HL-60 (cell line): ENCODE data around the gene PHACTR3.

ENCODE experiments used
- DNase-seq, 2 experiments: peaks; one replicate each; pipeline ENCODE4 v3.0.0-alpha.2; 2010 to 2020; ENCODE audit warnings: low read depth in 1 of 2, low spot score in 1 of 2
- H3K27ac ChIP-seq: fragments of 250-450 bp; sonication (Bioruptor Pico); replicated peaks from 2 replicates; pipeline ENCODE4 v1.5.1; 2020; ENCODE audit warnings: mild to moderate bottlenecking, moderate library complexity
- H3K27me3 ChIP-seq: fragments of 250-450 bp; sonication (Bioruptor Pico); 2 replicates; pipeline ENCODE4 v1.5.1; 2021; ENCODE audit warnings: mild to moderate bottlenecking, moderate library complexity; ENCODE audit not compliant: insufficient read depth, poor library complexity, severe bottlenecking
- H3K4me3 ChIP-seq: replicated peaks from 2 replicates; pipeline ENCODE4 v1.5.1; 2011; ENCODE audit warnings: mild to moderate bottlenecking, control low read depth, low read length; ENCODE audit not compliant: insufficient read depth
- GABPA ChIP-seq: IDR thresholded peaks from 2 replicates; pipeline ENCODE4 v1.6.1; 2012; ENCODE audit warnings: low read depth
- POLR2AphosphoS5 ChIP-seq: IDR thresholded peaks from 2 replicates; pipeline ENCODE4 v1.6.1; 2012; ENCODE audit warnings: low read depth
- SPI1 ChIP-seq: IDR thresholded peaks from 2 replicates; pipeline ENCODE4 v1.6.1; 2012; ENCODE audit warnings: low read depth, mild to moderate bottlenecking, borderline replicate concordance
- TF ChIP-seq, protein P1 (sequence below): IDR thresholded peaks from 2 replicates; pipeline ENCODE4 v1.6.1; 2012; ENCODE audit warnings: low read depth; ENCODE audit not compliant: insufficient replicate concordance
- TF ChIP-seq, protein P2 (sequence below): IDR thresholded peaks from one replicate; pipeline ENCODE4 v1.5.1; 2011; ENCODE audit warnings: low read length, control low read depth, inconsistent platforms; ENCODE audit not compliant: insufficient read depth

PHACTR3 gene

DNA sequence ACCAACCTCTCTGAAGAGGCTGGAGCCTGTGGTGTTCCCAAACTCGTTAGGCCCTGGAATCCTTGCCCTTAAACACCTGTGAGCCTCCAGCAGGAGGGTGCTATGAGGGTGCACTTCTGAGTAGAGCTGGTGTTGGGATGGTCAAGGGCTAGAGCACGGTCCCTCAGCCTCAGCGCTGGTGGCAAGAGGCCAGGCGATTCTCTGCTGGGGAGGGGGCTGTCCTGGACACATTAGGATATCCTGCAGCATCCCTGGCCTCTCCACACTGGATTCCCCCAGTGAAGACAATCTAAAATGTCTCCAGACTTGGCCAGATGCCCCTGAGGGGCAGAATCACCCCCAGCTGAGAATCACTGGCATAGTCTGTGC is 171.3 kb downstream of the PHACTR3 start:
- TF ChIP-seq SPI1, result no peak
- no peak for TF ChIP-seq GABPA
- TF ChIP-seq, protein P1, sequence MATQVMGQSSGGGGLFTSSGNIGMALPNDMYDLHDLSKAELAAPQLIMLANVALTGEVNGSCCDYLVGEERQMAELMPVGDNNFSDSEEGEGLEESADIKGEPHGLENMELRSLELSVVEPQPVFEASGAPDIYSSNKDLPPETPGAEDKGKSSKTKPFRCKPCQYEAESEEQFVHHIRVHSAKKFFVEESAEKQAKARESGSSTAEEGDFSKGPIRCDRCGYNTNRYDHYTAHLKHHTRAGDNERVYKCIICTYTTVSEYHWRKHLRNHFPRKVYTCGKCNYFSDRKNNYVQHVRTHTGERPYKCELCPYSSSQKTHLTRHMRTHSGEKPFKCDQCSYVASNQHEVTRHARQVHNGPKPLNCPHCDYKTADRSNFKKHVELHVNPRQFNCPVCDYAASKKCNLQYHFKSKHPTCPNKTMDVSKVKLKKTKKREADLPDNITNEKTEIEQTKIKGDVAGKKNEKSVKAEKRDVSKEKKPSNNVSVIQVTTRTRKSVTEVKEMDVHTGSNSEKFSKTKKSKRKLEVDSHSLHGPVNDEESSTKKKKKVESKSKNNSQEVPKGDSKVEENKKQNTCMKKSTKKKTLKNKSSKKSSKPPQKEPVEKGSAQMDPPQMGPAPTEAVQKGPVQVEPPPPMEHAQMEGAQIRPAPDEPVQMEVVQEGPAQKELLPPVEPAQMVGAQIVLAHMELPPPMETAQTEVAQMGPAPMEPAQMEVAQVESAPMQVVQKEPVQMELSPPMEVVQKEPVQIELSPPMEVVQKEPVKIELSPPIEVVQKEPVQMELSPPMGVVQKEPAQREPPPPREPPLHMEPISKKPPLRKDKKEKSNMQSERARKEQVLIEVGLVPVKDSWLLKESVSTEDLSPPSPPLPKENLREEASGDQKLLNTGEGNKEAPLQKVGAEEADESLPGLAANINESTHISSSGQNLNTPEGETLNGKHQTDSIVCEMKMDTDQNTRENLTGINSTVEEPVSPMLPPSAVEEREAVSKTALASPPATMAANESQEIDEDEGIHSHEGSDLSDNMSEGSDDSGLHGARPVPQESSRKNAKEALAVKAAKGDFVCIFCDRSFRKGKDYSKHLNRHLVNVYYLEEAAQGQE, result no peak
- TF ChIP-seq, protein P2, sequence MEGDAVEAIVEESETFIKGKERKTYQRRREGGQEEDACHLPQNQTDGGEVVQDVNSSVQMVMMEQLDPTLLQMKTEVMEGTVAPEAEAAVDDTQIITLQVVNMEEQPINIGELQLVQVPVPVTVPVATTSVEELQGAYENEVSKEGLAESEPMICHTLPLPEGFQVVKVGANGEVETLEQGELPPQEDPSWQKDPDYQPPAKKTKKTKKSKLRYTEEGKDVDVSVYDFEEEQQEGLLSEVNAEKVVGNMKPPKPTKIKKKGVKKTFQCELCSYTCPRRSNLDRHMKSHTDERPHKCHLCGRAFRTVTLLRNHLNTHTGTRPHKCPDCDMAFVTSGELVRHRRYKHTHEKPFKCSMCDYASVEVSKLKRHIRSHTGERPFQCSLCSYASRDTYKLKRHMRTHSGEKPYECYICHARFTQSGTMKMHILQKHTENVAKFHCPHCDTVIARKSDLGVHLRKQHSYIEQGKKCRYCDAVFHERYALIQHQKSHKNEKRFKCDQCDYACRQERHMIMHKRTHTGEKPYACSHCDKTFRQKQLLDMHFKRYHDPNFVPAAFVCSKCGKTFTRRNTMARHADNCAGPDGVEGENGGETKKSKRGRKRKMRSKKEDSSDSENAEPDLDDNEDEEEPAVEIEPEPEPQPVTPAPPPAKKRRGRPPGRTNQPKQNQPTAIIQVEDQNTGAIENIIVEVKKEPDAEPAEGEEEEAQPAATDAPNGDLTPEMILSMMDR, result no peak
- DNase-seq, result no peak
- H3K27me3 ChIP-seq, result no peaks in the 10 kb centered on the region

DNA sequence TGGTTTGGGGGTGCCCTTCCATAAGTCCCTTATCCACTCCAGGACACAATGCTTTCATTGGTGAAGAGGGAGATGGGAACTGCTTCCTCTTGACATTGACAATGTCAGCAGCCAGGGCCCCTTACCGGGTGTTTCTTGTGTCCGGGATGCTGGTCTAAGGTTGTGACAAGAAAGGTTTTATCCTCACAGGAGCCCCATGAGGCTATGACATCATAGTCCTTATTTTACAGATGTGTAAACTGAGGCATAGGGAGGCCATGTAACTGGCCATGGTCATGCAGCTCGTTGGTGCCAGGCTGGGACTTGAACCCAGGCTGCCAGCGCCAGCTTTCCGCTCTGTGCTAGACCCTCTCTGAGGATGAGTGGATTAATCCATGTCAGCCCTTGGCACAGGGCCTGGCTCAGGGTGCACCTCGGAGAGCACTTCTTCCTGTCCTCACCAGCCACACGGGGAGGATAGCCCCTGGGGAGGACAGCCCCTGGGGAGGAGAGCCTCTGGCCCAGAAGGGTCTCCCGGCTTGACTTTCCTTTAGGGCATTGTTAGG is 171.8 kb downstream of the PHACTR3 start:
- Histone ChIP-seq H3K27ac (no peak overlapping the region), H3K4me3 (no peak overlapping the region), H3K27me3 (no peaks in the 10 kb centered on the region)
- DNase-seq, result no peak
- TF ChIP-seq SPI1 (no peak), POLR2AphosphoS5 (no peak), GABPA (no peak)
- TF ChIP-seq, protein P1, result no peak
- TF ChIP-seq, protein P2, result no peak

More for the DNA sequence above, 171.3 kb downstream of the PHACTR3 start:
- no peak overlapping the region for H3K4me3 ChIP-seq
- H3K27ac ChIP-seq, result no peak overlapping the region

DNA sequence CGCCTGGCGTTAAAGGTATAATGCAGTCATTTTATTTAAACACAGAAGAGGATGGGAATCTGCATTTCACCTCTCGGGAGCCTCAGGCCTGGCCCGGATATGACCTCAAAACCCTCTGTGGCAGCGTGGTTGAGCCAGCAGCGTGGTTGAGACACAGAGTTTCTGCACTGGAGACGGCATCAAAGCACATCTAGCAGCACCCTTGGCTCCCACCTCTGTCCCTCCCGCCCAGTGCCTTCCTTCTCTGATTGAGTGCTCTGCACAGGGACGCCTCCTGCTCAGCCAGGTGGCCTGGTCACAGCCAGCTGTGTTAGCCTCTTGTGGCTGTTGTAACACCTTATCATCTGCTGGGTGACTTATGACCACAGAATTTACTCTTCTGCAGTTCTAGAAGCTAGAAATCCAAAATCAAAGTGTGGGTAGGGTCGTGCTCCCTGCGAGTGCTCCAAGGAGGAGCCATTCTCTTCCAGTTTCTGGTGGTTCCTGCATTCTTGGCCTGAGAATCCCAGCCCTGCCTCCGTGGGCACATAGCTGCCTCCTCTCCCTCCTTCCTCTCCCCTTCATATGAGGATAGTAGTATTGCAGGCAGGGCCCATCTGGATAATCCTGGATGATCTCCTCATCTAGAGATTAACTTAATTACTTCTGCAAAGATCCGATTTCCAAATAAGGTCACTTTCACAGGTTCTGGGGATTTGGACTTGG is 172.4 kb downstream of the PHACTR3 start:
- TF ChIP-seq, protein P1, result no peak
- Histone ChIP-seq H3K27ac (no peak overlapping the region), H3K27me3 (no peaks in the 10 kb centered on the region), H3K4me3 (no peak overlapping the region)
- no peak for DNase-seq
